Smooth muscle cell (in vitro differentiated cells): ENCODE data around the gene GTPBP1. TPM values are rescaled to one million over a fixed set of nuclear protein-coding genes. Genes with fewer than 3 reads are reported as not detected.

ENCODE experiments used
- DNase-seq: peaks from one replicate; lab custom pipeline; 2025; ENCODE audit not compliant: unreplicated experiment; lab: John Stamatoyannopoulos, UW
- H2AFZ ChIP-seq: fragments of 200-600 bp; sonication (generic); 2 replicates; pipeline ENCODE4 v1.6.0; 2016; ENCODE audit warnings: antibody characterized with exemption, low read depth, mild to moderate bottlenecking
- H3F3A ChIP-seq: fragments of 200-600 bp; sonication (generic); 2 replicates; pipeline ENCODE4 v1.6.0; 2017; ENCODE audit warnings: antibody characterized with exemption, low read depth
- H3K27ac ChIP-seq: fragments of 200-600 bp; sonication (generic); 2 replicates; pipeline ENCODE4 v1.5.1; 2016; ENCODE audit warnings: low read depth, mild to moderate bottlenecking
- H3K27me3 ChIP-seq: fragments of 200-600 bp; sonication (generic); 2 replicates; pipeline ENCODE4 v1.6.1; 2016; ENCODE audit warnings: low read depth, mild to moderate bottlenecking
- H3K36me3 ChIP-seq: fragments of 200-600 bp; sonication (generic); 2 replicates; pipeline ENCODE4 v1.5.1; 2016; ENCODE audit warnings: low read depth
- H3K4me1 ChIP-seq: fragments of 200-600 bp; sonication (generic); 2 replicates; pipeline ENCODE4 v1.5.1; 2016; ENCODE audit warnings: low read depth
- H3K4me2 ChIP-seq: fragments of 200-600 bp; sonication (generic); 2 replicates; pipeline ENCODE4 v1.6.0; 2016; ENCODE audit warnings: mild to moderate bottlenecking
- H3K4me3 ChIP-seq: fragments of 200-600 bp; sonication (generic); 2 replicates; pipeline ENCODE4 v1.5.1; 2016; ENCODE audit warnings: mild to moderate bottlenecking
- H3K79me2 ChIP-seq: fragments of 200-600 bp; sonication (generic); 2 replicates; pipeline ENCODE4 v1.6.0; 2016; ENCODE audit warnings: low read depth, mild to moderate bottlenecking
- H3K9ac ChIP-seq: fragments of 200-600 bp; sonication (generic); 2 replicates; pipeline ENCODE4 v1.6.0; 2016; ENCODE audit warnings: low read depth
- H3K9me3 ChIP-seq: fragments of 200-600 bp; sonication (generic); replicated peaks from 2 replicates; pipeline ENCODE4 v1.5.1; 2016; ENCODE audit warnings: low read depth
- H4K20me1 ChIP-seq: fragments of 200-600 bp; sonication (generic); 2 replicates; pipeline ENCODE4 v1.6.0; 2016; ENCODE audit warnings: low read depth
- whole genome bisulfite sequencing: methylation state at CpG from one replicate; pipeline ENCODE4 v1.1.7; 2016; ENCODE audit warnings: low lambda C conversion rate; 5-methylcytosine and 5-hydroxymethylcytosine counted together
- polyA plus RNA-seq: library from polyadenylated mRNA; unstranded; fragments of >200 nt; fragmentation: Nextera tagmentation; extraction: Ambion mirVana; gene quantifications from 2 replicates; pipeline ENCODE4 v1.2.1, GENCODE V29; 2016
- total RNA-seq: library from RNA; depleted of rRNA; stranded (reverse); fragments of >200 nt; gene quantifications from 2 replicates; pipeline ENCODE4 v1.2.3, GENCODE V29; 2014
- TF ChIP-seq, protein P1 (sequence below): fragments of 200-600 bp; sonication (generic); IDR thresholded peaks from 2 replicates; pipeline ENCODE4 v1.5.1; 2017; ENCODE audit warnings: borderline replicate concordance, mild to moderate bottlenecking, antibody characterized with exemption; ENCODE audit not compliant: insufficient read depth, poor library complexity, severe bottlenecking

The GTPBP1 gene
- total and polyA plus RNA-seq, 2 experiments from 2014 or later, result 23.7 to 25.3 TPM

- Histone ChIP-seq H3K4me3 (no peak overlapping the region), H3K27me3 (no peaks in the 10 kb centered on the region), H3K4me1 (no peaks in the 10 kb centered on the region), H3K9ac (no peak overlapping the region), H4K20me1 (no peaks in the 10 kb centered on the region), H3K4me2 (no peak overlapping the region), H3K9me3 (no peaks in the 10 kb centered on the region), H3K36me3 (no peaks in the 10 kb centered on the region), H2AFZ (no peak overlapping the region), H3K27ac (no peak overlapping the region), H3K79me2 (no peaks in the 10 kb centered on the region), H3F3A (peaks cover 5% of the 10 kb centered on the region)
- TF ChIP-seq, protein P1, sequence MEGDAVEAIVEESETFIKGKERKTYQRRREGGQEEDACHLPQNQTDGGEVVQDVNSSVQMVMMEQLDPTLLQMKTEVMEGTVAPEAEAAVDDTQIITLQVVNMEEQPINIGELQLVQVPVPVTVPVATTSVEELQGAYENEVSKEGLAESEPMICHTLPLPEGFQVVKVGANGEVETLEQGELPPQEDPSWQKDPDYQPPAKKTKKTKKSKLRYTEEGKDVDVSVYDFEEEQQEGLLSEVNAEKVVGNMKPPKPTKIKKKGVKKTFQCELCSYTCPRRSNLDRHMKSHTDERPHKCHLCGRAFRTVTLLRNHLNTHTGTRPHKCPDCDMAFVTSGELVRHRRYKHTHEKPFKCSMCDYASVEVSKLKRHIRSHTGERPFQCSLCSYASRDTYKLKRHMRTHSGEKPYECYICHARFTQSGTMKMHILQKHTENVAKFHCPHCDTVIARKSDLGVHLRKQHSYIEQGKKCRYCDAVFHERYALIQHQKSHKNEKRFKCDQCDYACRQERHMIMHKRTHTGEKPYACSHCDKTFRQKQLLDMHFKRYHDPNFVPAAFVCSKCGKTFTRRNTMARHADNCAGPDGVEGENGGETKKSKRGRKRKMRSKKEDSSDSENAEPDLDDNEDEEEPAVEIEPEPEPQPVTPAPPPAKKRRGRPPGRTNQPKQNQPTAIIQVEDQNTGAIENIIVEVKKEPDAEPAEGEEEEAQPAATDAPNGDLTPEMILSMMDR, result no peak
- WGBS, result 86% methylated on average over 20 of the region's 20 CpGs
- DNase-seq, result no peak
Observed at GRCh38 chr22:38761202-38762162, 55.7 kb downstream of the GTPBP1 start.

GRCh38 chr22:38762551-38762983 lies 56.8 kb downstream of the GTPBP1 start:
- no peak overlapping the region for H2AFZ ChIP-seq
- TF ChIP-seq, protein P1, result no peak
- H3K4me3 ChIP-seq, result no peak overlapping the region
- H3K79me2 ChIP-seq, result no peaks in the 10 kb centered on the region
- H3K27me3 ChIP-seq, result no peaks in the 10 kb centered on the region
- no peak overlapping the region for H3K27ac ChIP-seq
- no peaks in the 10 kb centered on the region for H3K9me3 ChIP-seq
- H4K20me1 ChIP-seq, result no peaks in the 10 kb centered on the region
- WGBS, result 81% methylated on average over 11 of the region's 11 CpGs
- DNase-seq, result no peak
- H3K4me1 ChIP-seq, result no peaks in the 10 kb centered on the region
- no peaks in the 10 kb centered on the region for H3K36me3 ChIP-seq
- H3K4me2 ChIP-seq, result no peak overlapping the region
- no peak overlapping the region for H3K9ac ChIP-seq
- H3F3A ChIP-seq, result peaks cover 5% of the 10 kb centered on the region

- Histone ChIP-seq H3K36me3 (no peaks in the 10 kb centered on the region), H3K9me3 (no peaks in the 10 kb centered on the region), H3F3A (peaks cover 5% of the 10 kb centered on the region), H3K4me2 (no peak overlapping the region), H2AFZ (no peak overlapping the region), H3K27ac (no peak overlapping the region), H3K79me2 (no peaks in the 10 kb centered on the region), H3K4me3 (no peak overlapping the region), H3K9ac (no peak overlapping the region), H3K4me1 (no peaks in the 10 kb centered on the region), H4K20me1 (no peaks in the 10 kb centered on the region), H3K27me3 (no peaks in the 10 kb centered on the region)
- DNase-seq, result peak; percentile 27
- TF ChIP-seq, protein P1, result peak; percentile 75
- 51% methylated on average over 14 of the region's 14 CpGs for WGBS
Observed at GRCh38 chr22:38766076-38766777, 60.5 kb downstream of the GTPBP1 start.
